GM23248 (cell line): Measurements from ENCODE around the gene BTBD2.

ENCODE experiments used
- EZH2 ChIP-seq: fragments of 200-600 bp; sonication (generic); IDR thresholded peaks from 2 replicates; pipeline ENCODE4 v1.6.1; 2018; ENCODE audit warnings: antibody characterized with exemption, mild to moderate bottlenecking; ENCODE audit not compliant: insufficient read depth, poor library complexity, severe bottlenecking
- EZH2phosphoT487 ChIP-seq: fragments of 200-600 bp; sonication (generic); IDR thresholded peaks from 2 replicates; pipeline ENCODE4 v1.6.1; 2018; ENCODE audit warnings: antibody characterized with exemption, moderate library complexity, mild to moderate bottlenecking, low read depth; ENCODE audit not compliant: insufficient read depth

GRCh38 chr19:1974381-1975161, 40.9 kb downstream of the BTBD2 start:
- no peak for TF ChIP-seq EZH2
- TF ChIP-seq EZH2phosphoT487 = no peak
